ENCODE data around the gene PTH2.
A peak's percentile ranks its signal among the peaks of the same experiment; 100 is the strongest.
"Not testable (repeated sequence)": the region's sequence is repeated elsewhere in the genome, so short reads cannot be mapped to it uniquely, and the experiment has no call there.

PTH2 gene, protein sequence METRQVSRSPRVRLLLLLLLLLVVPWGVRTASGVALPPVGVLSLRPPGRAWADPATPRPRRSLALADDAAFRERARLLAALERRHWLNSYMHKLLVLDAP

DNA sequence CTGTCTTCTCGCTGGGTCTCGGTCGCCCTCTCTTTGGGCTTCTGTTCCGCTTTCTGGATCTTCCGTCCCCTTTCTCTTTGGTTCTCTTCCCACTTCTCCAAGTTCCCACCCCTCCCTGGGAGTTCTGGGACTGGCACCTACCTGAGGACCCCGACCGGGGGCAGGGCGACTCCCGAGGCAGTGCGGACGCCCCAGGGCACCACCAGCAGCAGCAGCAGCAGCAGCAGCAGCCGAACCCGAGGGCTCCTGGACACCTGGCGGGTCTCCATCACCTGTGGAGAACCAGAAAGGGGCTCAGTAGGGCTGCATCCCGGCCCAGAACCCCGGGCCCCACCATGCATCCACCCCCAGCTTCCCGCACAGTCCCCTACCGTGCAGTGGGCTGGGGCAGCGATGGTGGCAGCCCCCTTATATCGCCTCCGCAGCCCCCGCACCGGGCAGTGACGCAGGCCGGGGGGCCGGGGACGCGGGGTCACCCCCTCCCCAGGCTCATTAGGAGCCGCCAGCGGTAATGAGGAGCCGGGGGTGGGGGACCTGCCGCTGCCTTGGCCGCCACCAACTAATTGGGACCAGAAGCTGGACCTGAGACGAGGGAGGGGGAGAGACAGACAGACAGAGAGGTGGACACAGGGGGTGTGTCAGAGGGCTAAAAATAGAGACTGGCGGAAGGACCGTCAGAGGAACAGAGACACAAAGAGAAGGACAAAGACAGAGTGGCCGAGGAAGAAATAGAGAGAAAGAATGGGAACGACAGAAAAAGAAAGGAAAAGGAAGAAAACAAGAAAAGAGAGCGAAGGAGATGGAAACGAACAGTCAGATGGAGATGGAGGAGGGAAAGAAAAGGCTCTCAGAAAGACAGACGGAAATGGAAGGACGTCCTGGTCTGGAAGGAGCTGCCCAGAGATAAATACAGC lies at the start of gene PTH2:
Gene PTH2, minus strand, starts transcription at position 371 of the 914 bp plus-strand sequence. Its CDS starts 102 bp downstream, at position 269.
- no peak for DNase-seq (ENCODE audit: low spot score)

DNA sequence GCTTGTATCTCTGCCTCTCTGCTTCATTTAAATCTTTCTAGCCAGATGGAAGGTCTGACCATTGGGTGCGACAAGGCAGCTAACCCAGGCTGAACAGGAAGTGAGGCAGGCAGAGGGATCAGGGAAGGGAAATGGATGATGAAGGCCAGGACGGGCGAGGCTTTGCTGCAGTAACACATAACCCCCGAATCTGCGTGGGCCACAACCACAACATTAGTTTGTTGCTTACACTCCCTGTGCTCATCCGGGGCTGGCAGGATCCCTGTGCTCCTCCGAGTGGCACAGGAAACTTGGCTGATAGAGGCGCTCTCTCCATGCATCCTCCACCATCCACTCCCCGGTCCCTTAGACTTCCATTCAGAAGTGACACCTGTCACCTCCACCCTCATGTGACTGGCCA lies 49.7 kb upstream of the PTH2 start:
- no peak for DNase-seq (ENCODE audit: low spot score)

DNA sequence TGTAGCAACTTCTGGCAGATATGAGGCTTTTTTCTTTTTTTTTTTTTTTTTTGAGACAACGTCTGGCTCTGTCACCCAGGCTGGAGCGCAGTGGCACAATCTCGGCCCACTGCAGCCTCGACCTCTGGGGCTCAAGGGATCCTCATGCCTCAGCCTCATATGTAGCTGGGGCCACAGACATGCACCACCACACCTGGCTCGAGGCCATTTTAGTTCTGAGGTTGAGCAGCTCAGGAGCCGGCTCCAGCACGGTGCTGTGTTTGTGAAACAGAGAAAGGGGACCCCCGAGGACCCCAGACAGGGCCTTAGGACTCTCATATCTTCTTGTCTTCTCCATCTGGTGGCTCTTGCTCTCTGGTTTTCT lies 47.4 kb upstream of the PTH2 start:
- no peak for DNase-seq (ENCODE audit: low spot score)

DNA sequence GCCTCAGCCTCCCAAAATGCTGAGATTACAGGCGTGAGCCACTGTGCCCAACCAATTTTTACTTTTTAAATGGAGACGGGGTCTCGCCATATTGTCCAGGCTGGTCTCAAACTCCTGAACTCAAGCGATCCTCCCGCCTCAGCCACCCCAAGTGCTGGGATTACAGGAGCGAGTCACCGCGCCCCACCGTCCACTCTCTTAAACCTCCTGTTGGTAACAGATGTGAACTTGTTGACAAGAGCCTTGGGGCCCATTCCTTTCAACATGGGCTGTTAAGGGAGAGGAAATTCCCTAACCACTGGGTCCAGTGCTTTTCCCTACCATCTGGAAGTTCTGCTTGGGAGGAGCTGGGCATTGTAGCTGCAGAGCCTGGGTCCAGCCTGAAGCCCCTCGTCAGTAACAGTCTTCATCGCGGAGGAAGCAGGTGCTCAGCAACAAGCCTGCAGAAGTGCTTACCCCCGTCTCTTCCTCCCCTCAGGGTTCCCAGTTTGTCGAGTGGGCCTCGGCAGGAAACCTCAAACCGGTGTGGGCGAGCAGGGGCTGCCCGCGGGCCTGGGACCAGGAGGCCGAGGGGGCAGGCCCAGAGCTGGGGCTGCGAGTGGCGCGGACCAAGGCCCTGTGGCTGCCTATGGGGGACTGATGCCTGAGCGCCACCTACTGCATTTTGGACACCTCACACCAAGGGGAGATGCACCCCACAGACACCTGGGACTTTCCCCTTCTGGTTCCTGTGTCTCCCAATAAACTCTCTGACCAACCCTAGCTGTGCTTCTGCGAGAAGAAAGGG lies 46.8 kb upstream of the PTH2 start:
- peak; percentile 94 for DNase-seq (ENCODE audit: low spot score)

DNA sequence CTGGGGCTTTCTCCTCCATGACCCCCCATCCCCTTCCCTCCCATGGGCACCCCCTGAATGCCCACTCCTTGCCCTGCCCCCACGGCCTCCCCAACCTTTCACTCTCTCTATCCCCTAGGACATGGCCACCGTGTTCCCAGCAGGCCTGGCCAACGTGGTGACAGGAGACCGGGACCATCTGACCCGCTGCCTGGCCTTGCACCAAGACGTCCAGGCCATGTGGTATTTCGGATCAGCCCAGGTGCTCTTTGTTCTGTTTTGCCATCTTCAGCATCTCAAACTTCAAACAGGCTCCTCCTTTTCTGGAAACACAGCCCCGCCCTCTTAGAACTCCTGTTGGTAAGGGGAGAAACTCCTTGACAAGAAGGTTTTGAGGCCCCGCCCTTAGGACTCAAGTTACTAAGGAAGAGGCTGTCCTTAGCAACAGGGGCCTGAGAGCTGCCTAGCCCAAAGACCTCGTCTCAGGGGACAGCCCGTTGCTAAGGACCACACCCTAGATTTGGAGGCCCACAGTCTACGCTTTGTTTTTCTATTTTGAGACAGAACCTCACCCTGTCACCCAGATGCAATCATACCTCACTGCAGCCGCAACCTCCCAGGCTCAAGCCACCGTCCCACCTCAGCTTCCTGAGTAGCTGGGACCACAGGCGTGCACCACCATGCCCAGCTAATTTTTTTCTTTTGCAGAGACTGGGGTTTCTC lies 45.7 kb upstream of the PTH2 start:
- DNase-seq (ENCODE audit: low spot score) = peak; percentile 99

DNA sequence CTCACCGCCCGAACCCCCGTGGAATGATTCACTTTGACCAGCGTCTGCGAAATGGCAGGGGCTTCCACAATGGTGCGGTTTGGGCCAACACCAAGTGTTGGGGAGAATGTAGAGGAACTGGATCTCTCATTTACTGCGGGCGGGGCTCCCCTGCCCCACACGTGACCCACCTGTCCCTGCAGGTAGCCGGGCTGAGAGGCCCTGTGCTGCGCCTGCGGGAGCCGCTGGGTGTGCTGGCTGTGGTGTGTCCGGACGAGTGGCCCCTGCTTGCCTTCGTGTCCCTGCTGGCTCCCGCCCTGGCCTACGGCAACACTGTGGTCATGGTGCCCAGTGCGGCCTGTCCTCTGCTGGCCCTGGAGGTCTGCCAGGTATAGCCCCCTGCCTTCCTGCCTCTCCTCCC lies 45.0 kb upstream of the PTH2 start:
- no peak for DNase-seq (ENCODE audit: low spot score)

DNA sequence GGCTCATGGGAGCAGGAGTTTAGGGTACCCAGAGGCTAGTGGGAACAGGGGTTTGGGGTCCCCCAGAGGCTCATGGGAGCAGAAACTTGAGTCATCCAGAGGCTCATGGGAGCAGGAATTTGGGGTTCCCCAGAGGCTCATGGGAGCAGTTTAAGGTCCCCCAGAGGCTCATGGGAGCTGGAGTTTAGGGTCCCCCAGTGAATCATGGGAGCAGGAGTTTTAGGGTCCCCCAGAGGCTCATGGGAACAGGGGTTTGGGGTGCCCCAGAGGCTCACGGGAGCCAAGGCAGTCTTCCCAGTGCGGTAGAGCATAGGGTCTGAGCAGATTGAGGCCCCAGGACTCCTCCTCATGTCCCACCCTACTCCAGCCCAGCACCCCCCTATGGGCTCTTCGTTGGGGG lies 42.1 kb upstream of the PTH2 start:
- DNase-seq (ENCODE audit: low spot score) = no peak

DNA sequence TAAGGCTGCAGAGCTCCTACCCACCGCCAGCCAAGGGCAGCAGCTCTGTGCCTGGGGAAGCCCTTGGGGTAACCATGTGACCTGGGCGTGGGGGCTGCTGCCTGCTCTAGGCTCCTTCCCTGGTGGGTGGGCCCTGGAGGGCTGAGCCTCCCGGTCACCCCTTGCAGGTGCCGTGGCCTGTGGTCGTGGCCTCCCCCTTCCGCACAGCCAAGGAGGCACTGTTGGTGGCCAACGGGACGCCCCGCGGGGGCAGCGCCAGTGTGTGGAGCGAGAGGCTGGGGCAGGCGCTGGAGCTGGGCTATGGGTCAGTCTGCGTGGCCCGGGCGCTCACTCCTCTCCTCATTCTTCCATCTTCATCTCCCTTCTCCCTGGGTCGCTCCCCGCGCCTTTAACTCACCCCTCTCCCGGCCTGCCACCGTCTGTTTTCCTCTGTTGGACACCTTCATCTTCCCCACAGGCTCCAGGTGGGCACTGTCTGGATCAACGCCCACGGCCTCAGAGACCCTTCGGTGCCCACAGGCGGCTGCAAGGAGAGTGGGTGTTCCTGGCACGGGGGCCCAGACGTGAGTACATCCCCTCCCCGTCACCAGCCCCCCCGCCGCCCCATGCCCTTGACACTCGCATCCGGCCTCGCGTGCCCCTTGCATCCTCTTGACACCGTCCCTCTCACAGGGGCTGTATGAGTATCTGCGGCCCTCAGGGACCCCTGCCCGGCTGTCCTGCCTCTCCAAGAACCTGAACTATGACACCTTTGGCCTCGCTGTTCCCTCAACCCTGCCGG lies 40.9 kb upstream of the PTH2 start:
- DNase-seq (ENCODE audit: low spot score) = no peak

DNA sequence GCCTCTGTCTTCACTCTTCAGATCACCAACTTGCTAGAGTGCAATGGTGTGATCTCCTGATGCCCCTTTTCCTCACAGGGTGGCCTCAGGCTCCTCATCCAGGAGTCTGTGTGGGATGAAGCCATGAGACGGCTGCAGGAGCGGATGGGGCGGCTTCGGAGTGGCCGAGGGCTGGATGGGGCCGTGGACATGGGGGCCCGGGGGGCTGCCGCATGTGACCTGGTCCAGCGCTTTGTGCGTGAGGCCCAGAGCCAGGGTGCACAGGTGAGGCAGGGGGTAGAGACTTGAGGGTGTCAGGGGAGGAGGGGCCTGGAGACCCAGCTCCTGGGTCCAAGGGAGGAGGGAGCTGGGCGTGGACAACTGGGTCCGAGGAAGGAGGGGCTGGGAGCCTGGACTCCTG lies 39.3 kb upstream of the PTH2 start:
- no peak for DNase-seq (ENCODE audit: low spot score)

DNA sequence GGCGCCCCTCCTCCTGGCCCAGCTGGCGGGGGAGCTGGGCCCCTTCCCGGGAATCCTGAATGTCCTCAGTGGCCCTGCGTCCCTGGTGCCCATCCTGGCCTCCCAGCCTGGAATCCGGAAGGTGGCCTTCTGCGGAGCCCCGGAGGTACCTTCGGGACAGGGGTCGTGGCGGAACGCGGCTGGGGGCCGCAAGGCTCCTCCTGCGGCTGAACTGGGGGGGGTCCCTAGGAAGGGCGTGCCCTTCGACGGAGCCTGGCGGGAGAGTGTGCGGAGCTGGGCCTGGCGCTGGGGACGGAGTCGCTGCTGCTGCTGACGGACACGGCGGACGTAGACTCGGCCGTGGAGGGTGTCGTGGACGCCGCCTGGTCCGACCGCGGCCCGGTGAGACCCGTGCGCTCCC lies 38.4 kb upstream of the PTH2 start:
- no peak for DNase-seq (ENCODE audit: low spot score)

DNA sequence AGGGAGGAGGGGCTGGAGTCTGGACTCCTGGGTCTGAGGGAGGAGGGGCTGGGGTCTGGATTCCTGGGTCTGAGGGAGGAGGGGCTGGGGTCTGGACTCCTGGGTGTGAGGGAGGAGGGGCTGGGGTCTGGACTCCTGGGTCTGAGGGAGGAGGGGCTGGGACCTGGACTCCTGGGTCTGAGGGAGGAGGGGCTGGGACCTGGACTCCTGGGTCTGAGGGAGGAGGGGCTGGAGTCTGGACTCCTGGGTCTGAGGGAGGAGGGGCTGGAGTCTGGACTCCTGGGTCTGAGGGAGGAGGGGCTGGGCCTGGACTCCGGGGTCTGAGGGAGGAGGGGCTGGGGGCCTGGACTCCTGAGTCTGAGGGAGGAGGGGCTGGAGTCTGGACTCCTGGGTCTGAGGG lies 37.9 kb upstream of the PTH2 start:
- not testable (repeated sequence) for DNase-seq (ENCODE audit: low spot score)

DNA sequence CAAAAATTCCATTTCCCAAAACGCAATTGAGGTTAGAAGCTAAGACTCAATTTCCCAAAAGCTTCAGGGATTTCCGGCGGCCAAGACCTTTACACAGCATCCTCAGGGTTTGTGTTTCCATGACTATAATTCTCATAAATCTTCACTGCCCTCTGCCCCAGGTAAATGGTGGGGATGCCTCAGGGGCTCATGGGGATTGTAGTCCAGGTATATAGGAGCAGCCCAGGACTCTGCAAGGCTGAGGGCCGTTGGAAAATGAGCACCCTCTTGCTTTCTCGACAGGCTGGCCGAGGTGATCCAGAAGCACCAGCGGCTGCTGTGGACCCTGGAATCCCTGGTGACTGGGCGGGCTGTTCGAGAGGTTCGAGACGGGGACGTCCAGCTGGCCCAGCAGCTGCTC lies 36.1 kb upstream of the PTH2 start:
- no peak for DNase-seq (ENCODE audit: low spot score)

DNA sequence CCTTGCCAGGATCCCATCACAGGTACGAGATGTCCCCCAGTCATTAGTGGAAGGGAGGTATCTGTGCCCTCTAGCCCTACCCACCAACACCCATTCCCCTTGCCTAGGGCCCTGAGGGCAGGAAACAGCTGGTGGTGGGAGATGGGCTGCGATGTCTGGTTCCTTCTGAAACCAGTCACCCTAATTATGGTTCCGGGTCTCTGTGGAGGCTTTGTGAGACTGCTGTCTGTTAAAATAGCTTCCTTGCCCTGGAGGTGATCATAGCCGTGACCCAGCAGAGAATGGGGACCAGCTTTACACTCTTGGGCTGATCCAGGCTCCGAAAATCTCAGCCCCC lies 35.3 kb upstream of the PTH2 start:
- DNase-seq (ENCODE audit: low spot score) = no peak

DNA sequence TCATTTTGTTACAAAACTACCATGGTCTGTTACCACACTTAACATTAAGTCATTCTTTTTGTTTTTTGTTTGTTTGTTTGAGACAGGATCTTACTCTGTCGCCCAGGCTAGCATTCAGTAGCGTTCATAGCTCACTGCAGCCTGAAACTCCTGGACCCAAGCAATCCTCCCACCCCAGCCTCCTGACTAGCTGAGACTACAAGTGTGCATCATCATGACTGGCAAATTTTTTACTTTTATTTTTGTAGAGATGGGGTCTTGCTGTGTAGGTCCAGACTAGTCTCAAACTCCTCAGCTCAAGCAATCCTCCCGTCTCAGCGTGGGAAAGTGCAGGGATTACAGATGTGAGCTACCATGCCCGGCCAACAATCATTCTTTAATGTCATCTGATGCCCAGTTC lies 33.1 kb upstream of the PTH2 start:
- no peak for DNase-seq (ENCODE audit: low spot score)

DNA sequence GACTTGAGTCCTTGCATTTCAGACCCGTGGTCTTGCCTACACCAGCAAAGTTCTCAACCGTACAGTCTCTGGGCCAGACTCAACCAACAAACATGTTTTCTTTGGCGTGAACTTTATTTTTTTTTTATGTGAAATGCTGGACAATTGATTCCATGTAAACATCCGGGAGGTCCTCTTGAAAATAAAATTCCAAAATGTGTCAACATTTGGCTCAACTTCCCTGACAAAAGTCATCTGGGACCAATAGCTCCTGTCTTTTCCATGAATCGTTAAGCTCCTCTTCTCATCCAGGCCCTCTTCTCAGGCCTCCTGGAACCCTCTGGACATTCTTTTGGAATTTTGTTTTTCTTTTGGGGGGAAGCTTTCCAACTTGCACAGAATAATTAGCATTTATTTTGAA lies 32.5 kb upstream of the PTH2 start:
- DNase-seq (ENCODE audit: low spot score) = no peak

DNA sequence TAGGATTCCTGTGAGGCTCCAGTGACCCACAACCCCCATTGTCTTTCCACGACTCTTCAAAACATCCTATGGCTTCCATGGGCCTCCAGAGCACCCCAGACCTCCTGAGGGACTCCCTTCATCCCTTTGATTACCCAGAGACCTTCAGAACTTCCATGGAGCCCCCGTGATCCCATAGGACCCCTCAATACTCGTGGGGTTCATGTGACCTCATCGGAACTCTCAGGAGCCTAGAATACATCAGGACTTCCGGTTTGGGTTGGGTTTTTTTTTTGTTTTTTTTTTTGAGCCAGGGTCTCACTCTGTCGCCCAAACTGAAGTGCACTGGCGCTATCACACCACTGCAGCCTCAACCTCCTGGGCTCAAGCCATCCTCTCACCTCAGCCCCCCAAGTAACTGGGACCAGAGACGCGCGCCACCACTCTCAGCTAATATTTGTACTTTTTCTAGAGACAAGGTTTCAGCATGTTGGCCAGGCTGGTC lies 30.6 kb upstream of the PTH2 start:
- no peak for DNase-seq (ENCODE audit: low spot score)

DNA sequence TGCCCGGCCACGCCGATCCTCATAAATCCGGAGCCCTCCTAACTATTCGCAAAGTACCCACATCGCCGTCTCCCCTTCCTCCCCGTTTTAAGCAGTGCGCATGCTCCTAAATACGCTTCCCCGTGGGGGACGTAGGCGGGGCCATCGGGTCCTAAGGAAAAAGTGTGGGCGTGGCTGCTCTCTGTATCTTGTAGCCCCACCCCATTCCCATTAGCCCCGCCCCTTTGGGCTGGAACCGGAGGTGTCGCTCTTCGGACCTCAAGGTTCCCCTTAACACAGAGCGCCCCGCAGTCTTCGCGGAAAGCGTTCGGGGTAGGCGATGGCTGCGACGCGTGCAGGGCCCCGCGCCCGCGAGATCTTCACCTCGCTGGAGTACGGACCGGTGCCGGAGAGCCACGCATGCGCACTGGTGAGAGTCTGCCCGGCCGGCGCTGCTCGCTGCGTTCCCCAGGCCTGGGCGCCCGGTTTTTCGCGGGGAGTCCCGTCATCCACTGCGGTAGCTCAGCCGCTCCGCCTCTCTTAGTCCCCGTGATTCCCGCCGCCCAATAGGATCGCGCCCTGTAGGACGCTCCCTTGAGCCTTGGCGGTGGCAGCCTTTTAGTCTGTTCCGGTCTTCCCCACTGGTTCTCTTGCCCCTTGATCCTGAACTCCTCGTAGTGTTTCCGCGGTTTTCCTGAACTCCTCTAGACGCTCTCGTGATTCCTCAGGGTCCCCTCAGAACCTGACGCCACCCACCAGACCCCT lies 29.9 kb upstream of the PTH2 start, which contains the start of gene ALDH16A1:
Gene ALDH16A1, plus strand, starts transcription at position 213 of the 744 bp plus-strand sequence. Its CDS starts 107 bp downstream, at position 320.
- DNase-seq (ENCODE audit: low spot score) = peak; percentile 97

DNA sequence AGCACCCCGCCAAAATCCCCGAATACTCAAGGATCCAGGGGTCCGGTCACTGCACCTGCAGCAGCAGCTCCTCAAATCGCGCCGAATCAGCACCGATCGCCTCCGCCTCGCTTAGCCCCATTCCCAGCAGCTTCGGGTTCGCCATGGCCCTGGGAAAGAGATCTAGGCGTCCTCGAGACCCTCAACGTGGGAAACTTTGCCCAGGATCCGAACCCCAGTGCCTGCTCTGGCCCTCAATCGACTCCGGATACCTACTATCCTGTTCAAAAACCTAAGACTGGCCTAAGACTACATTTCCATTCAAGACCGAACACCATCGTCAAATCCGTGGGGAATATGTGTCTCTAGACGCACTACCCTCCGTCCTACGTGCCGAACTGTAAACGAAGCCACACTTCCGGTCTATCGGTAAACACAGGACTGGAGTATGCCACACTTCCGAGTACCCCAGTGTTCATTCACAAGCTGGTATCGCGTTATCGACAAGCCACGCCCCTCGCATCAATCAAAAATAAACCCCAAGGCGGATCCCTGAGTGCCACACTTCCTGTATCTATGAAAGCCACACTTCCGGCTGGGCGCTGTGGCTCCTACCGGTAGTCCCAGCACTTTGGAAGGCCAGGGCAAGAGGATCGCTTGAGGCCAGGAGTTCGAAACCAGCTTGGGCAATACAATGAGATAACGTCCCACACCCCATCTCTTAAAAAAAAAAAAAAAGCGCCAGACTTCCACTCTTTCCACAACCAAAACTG lies 28.4 kb upstream of the PTH2 start, which contains the start of gene PIH1D1:
Gene PIH1D1, minus strand, starts transcription at position 385 of the 752 bp plus-strand sequence. Its CDS starts 240 bp downstream, at position 145.
- DNase-seq (ENCODE audit: low spot score) = peak; percentile 98

DNA sequence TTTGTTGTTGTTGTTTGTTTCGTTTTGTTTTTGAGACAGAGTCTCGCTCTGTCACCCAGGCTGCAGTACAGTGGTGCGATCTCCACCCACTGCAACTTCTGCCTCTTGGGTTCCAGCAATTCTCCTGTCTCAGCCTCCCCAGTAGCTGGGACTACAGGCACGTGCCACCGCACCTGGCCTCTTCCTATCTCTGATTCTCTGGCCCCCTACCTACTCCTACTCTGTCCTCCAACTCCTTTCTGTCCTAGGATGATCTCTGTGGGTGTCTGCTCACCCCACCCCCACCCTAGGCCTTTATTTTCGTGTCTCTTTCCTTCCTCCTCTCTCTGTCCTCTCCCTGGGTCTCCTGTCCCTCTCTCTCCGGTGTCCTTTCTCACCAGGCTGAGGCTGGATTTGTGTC lies 27.2 kb upstream of the PTH2 start:
- no peak for DNase-seq (ENCODE audit: low spot score)

DNA sequence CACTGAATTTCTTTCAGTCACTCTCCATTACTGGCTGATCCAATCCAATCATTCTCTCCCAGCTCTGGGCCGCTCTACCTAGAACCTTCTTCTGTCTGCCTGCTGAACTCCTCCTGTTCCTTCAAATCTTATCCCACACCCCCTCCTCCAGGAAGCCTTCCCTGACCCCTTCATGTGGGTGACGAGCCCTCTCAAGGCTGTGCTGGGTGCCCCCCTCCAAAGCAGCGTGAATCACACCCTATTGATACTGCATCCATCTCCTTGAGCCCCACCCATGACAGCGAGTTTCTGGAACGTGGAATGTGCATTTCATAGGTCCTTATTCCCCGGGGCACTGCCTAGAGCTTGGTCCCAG lies 25.2 kb upstream of the PTH2 start:
- DNase-seq (ENCODE audit: low spot score) = no peak

Data from CD4-positive, alpha-beta T cell treated with Interleukin-15 for 4 hours (primary cell).